Right lobe of liver (tissue), 4 donors: ENCODE data around the gene OR6Y1.

ENCODE experiments used
- CTCF ChIP-seq, 4 donors: fragments of 200-600 bp in 3 of 4; fragments of 450-650 bp in 1 of 4; IDR thresholded peaks; one replicate each; pipeline versions ENCODE4 v1.5.1 to v1.8.0; 2016 to 2022; ENCODE audit warnings: antibody characterized with exemption in 4 of 4, mild to moderate bottlenecking in 2 of 4
- POLR2A ChIP-seq: fragments of 450-650 bp; IDR thresholded peaks from one replicate; pipeline ENCODE4 v1.6.1; 2017; ENCODE audit warnings: antibody characterized with exemption, mild to moderate bottlenecking
- donor health status: DM: no; HTN: no; CAD: no.
- donor health status: DM: no; HTN: no; CAD: no.
- donor health status: DM: no; HTN: yes; CAD: no.

- TF ChIP-seq CTCF (IDR thresholded peaks at IDR 0.05) (no peak), POLR2A (no peak)
These were observed 44.6 kb downstream of the OR6Y1 start for GRCh38 chr1:158509471-158510156.
